Testis (tissue), 2 donors: ENCODE measurements around the gene NSMF.

Experiments used
- POLR2A ChIP-seq: fragments of 450-650 bp; IDR thresholded peaks from one replicate; pipeline ENCODE4 v1.6.1; 2017; ENCODE audit warnings: antibody characterized with exemption, mild to moderate bottlenecking, moderate library complexity
- TF ChIP-seq, protein P1 (sequence below), 3 experiments: fragments of 450-650 bp in 2 of 3; fragments of 200-600 bp in 1 of 3; sonication (generic) in 1 of 3; IDR thresholded peaks; one replicate each; pipeline ENCODE4 v1.5.1; 2016 to 2019; ENCODE audit warnings: antibody characterized with exemption in 3 of 3, mild to moderate bottlenecking in 2 of 3, moderate library complexity in 1 of 3

DNA sequence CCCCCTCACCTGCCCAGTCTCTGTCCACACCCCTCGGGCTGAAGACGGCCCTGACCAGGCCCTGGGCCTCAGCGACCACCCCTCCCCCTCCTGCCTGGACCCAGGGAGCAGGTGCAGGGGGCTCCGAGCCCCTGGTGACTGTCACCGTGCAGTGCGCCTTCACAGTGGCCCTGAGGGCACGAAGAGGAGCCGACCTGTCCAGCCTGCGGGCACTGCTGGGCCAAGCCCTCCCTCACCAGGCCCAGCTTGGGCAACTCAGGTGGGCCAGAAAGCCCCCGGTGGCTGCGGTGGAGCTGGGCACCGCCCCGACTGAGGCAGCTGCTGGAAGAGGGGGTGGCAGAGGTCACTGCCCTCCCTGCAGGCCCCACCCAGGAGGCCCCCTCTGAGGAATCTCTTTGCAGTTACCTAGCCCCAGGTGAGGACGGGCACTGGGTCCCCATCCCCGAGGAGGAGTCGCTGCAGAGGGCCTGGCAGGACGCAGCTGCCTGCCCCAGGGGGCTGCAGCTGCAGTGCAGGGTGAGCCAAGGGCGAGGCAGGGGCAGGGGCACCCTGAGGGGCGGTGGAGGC is 25.7 kb downstream of the NSMF start:
- no peak for TF ChIP-seq POLR2A
- TF ChIP-seq, protein P1, sequence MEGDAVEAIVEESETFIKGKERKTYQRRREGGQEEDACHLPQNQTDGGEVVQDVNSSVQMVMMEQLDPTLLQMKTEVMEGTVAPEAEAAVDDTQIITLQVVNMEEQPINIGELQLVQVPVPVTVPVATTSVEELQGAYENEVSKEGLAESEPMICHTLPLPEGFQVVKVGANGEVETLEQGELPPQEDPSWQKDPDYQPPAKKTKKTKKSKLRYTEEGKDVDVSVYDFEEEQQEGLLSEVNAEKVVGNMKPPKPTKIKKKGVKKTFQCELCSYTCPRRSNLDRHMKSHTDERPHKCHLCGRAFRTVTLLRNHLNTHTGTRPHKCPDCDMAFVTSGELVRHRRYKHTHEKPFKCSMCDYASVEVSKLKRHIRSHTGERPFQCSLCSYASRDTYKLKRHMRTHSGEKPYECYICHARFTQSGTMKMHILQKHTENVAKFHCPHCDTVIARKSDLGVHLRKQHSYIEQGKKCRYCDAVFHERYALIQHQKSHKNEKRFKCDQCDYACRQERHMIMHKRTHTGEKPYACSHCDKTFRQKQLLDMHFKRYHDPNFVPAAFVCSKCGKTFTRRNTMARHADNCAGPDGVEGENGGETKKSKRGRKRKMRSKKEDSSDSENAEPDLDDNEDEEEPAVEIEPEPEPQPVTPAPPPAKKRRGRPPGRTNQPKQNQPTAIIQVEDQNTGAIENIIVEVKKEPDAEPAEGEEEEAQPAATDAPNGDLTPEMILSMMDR (IDR thresholded peaks at IDR 0.05), result no peak
